ENCODE measurements around the gene JARID2. TPM values are rescaled to one million over a fixed set of nuclear protein-coding genes. Genes with fewer than 3 reads are reported as not detected.

The JARID2 gene
- total RNA-seq, 1 donor from 2014 or later, result 43.9 TPM

GRCh38 chr6:15443119-15443830 is 197.4 kb downstream of the JARID2 start:
- H3K27me3 Mint-ChIP-seq, result no peaks in the 10 kb centered on the region
- H3K9me3 Mint-ChIP-seq, result no peaks in the 10 kb centered on the region
- H3K4me3 Mint-ChIP-seq, result peak overlapping the region; percentile 10
- TF ChIP-seq CTCF (conservative IDR thresholded peaks at IDR 0.05), result no peak
- DNase-seq (ENCODE audit: extremely low spot score, unreplicated experiment), result no peak
- H3K36me3 Mint-ChIP-seq, result no peaks in the 10 kb centered on the region
- peaks cover 85% of the 10 kb centered on the region for H3K4me1 Mint-ChIP-seq (ENCODE audit: unreplicated experiment)
- H3K27ac Mint-ChIP-seq, result peak overlapping the region; percentile 26

- DNase-seq (ENCODE audit: extremely low spot score, unreplicated experiment), result no peak
- no peaks in the 10 kb centered on the region for H3K27me3 Mint-ChIP-seq
- TF ChIP-seq CTCF (conservative IDR thresholded peaks at IDR 0.05), result no peak
- H3K36me3 Mint-ChIP-seq, result no peaks in the 10 kb centered on the region
- H3K9me3 Mint-ChIP-seq, result no peaks in the 10 kb centered on the region
- no peak overlapping the region for H3K4me3 Mint-ChIP-seq
- H3K27ac Mint-ChIP-seq, result no peak overlapping the region
- peaks cover 78% of the 10 kb centered on the region for H3K4me1 Mint-ChIP-seq (ENCODE audit: unreplicated experiment)
Observed at GRCh38 chr6:15444081-15444731, 198.3 kb downstream of the JARID2 start.

- Mint-ChIP-seq H3K27me3 (no peaks in the 10 kb centered on the region), H3K4me3 (peak overlapping the region; percentile 11), H3K4me1 (ENCODE audit: unreplicated experiment) (peaks cover 72% of the 10 kb centered on the region), H3K27ac (no peak overlapping the region), H3K9me3 (no peaks in the 10 kb centered on the region), H3K36me3 (no peaks in the 10 kb centered on the region)
- no peak for TF ChIP-seq CTCF (conservative IDR thresholded peaks at IDR 0.05)
- no peak for DNase-seq (ENCODE audit: extremely low spot score, unreplicated experiment)
Observed at GRCh38 chr6:15444881-15445280, 199.0 kb downstream of the JARID2 start.

GRCh38 chr6:15447546-15448267 is 201.8 kb downstream of the JARID2 start:
- DNase-seq (ENCODE audit: extremely low spot score, unreplicated experiment), result no peak
- H3K36me3 Mint-ChIP-seq, result peaks cover 11% of the 10 kb centered on the region
- H3K27me3 Mint-ChIP-seq, result no peaks in the 10 kb centered on the region
- TF ChIP-seq CTCF (conservative IDR thresholded peaks at IDR 0.05), result no peak
- peaks cover 47% of the 10 kb centered on the region for H3K4me1 Mint-ChIP-seq (ENCODE audit: unreplicated experiment)
- peak overlapping the region; percentile 44 for H3K4me3 Mint-ChIP-seq
- H3K9me3 Mint-ChIP-seq, result no peaks in the 10 kb centered on the region
- H3K27ac Mint-ChIP-seq, result peak overlapping the region; percentile 38

- Mint-ChIP-seq H3K9me3 (no peaks in the 10 kb centered on the region), H3K4me1 (ENCODE audit: unreplicated experiment) (peaks cover 35% of the 10 kb centered on the region), H3K36me3 (peaks cover 23% of the 10 kb centered on the region), H3K4me3 (no peak overlapping the region), H3K27me3 (no peaks in the 10 kb centered on the region), H3K27ac (no peak overlapping the region)
- no peak for DNase-seq (ENCODE audit: extremely low spot score, unreplicated experiment)
- no peak for TF ChIP-seq CTCF (conservative IDR thresholded peaks at IDR 0.05)
Observed at GRCh38 chr6:15449011-15449410, 203.1 kb downstream of the JARID2 start.
